HG03520 (cell line): ENCODE measurements around the gene CYP3A7.
"Not testable (repeated sequence)": the region's sequence is repeated elsewhere in the genome, so short reads cannot be mapped to it uniquely, and the experiment has no call there.

ENCODE experiments used
- ATAC-seq: cut with Tn5 transposase; IDR thresholded peaks from one replicate; pipeline ENCODE4 v1.9.1; 2021; ENCODE audit warnings: mild to moderate bottlenecking, moderate library complexity; ENCODE audit not compliant: unreplicated experiment

CYP3A7 gene

GRCh38 chr7:99734987-99735386, at the start of gene CYP3A7:
TSS of gene CYP3A7 (minus strand) at chr7:99735196. CDS start at chr7:99735093, 103 bp downstream.
- ATAC-seq, result no peak

- no peak for ATAC-seq
Observed at GRCh38 chr7:99784007-99784406, 49.0 kb upstream of the CYP3A7 start, which contains the start of gene CYP3A4. TSS of gene CYP3A4 (minus strand) at chr7:99784184. CDS start at chr7:99784081, 103 bp downstream.

GRCh38 chr7:99782012-99782953, 47.3 kb upstream of the CYP3A7 start:
- no peak for ATAC-seq

GRCh38 chr7:99780588-99780987, 45.6 kb upstream of the CYP3A7 start:
- ATAC-seq, result no peak

- no peak for ATAC-seq
Observed at GRCh38 chr7:99779949-99780348, 45.0 kb upstream of the CYP3A7 start.

- no peak for ATAC-seq
Observed at GRCh38 chr7:99778880-99779279, 43.9 kb upstream of the CYP3A7 start.

GRCh38 chr7:99773395-99773794, 38.4 kb upstream of the CYP3A7 start:
- ATAC-seq, result not testable (repeated sequence)

GRCh38 chr7:99772565-99772964, 37.6 kb upstream of the CYP3A7 start:
- no peak for ATAC-seq

GRCh38 chr7:99769494-99769893, 34.5 kb upstream of the CYP3A7 start:
- ATAC-seq, result not testable (repeated sequence)

GRCh38 chr7:99768471-99768870, 33.5 kb upstream of the CYP3A7 start:
- ATAC-seq, result no peak

GRCh38 chr7:99767662-99768061, 32.7 kb upstream of the CYP3A7 start:
- peak; percentile 55 for ATAC-seq

- no peak for ATAC-seq
Observed at GRCh38 chr7:99766484-99767099, 31.6 kb upstream of the CYP3A7 start.

- no peak for ATAC-seq
Observed at GRCh38 chr7:99764478-99764877, 29.5 kb upstream of the CYP3A7 start.

GRCh38 chr7:99762680-99763327, 27.8 kb upstream of the CYP3A7 start:
- no peak for ATAC-seq

- ATAC-seq, result no peak
Observed at GRCh38 chr7:99755085-99755484, 20.1 kb upstream of the CYP3A7 start.

GRCh38 chr7:99752356-99752755, 17.4 kb upstream of the CYP3A7 start:
- ATAC-seq, result no peak

- not testable (repeated sequence) for ATAC-seq
Observed at GRCh38 chr7:99751322-99752052, 16.5 kb upstream of the CYP3A7 start.

- ATAC-seq, result no peak
Observed at GRCh38 chr7:99748846-99749579, 14.0 kb upstream of the CYP3A7 start.

GRCh38 chr7:99746915-99747314, 11.9 kb upstream of the CYP3A7 start:
- ATAC-seq, result not testable (repeated sequence)

GRCh38 chr7:99745395-99745794, 10.4 kb upstream of the CYP3A7 start:
- ATAC-seq, result not testable (repeated sequence)
